OCI-LY3 (cell line): Measurements from ENCODE around the gene LRP5.

Experiments
- EZH2phosphoT487 ChIP-seq: fragments of 200-600 bp; shearing (Covaris generic); IDR thresholded peaks from 2 replicates; pipeline ENCODE4 v1.6.1; 2018; ENCODE audit warnings: antibody characterized with exemption, mixed run types, low read depth
- TF ChIP-seq, protein P1 (sequence below): fragments of 200-600, 300-600 bp; sonication (generic); IDR thresholded peaks from 2 replicates; pipeline ENCODE4 v1.5.1; 2014; ENCODE audit warnings: antibody characterized with exemption, low read length, low read depth

DNA sequence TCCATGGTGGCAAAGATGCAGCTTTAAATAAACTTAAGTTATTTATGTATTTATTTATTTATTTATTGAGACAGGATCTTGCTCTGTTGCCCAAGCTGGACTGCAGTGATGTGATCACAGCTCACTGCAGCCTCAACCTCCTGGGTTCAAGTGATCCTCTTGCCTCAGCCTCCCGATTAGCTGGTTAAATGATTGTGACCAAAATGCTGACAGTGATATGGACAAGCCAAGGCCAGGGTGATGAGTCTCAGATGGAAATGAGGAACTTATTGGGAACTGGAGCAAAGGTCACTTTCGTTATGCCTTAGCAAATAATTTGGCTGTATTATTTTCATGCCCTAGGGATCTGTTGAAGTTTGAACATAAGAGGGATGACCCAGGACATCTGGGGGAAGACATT is 9.3 kb upstream of the LRP5 start:
- TF ChIP-seq, protein P1, sequence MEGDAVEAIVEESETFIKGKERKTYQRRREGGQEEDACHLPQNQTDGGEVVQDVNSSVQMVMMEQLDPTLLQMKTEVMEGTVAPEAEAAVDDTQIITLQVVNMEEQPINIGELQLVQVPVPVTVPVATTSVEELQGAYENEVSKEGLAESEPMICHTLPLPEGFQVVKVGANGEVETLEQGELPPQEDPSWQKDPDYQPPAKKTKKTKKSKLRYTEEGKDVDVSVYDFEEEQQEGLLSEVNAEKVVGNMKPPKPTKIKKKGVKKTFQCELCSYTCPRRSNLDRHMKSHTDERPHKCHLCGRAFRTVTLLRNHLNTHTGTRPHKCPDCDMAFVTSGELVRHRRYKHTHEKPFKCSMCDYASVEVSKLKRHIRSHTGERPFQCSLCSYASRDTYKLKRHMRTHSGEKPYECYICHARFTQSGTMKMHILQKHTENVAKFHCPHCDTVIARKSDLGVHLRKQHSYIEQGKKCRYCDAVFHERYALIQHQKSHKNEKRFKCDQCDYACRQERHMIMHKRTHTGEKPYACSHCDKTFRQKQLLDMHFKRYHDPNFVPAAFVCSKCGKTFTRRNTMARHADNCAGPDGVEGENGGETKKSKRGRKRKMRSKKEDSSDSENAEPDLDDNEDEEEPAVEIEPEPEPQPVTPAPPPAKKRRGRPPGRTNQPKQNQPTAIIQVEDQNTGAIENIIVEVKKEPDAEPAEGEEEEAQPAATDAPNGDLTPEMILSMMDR = no peak
- no peak for TF ChIP-seq EZH2phosphoT487
